Peyer's patch (tissue), 4 donors: ENCODE data around the gene NRTN.
"Not testable (repeated sequence)": the region's sequence is repeated elsewhere in the genome, so short reads cannot be mapped to it uniquely, and the experiment has no call there.

Experiments used
- POLR2A ChIP-seq, 2 donors: fragments of 450-650 bp; IDR thresholded peaks; one replicate each; pipeline ENCODE4 v1.5.1; 2017; ENCODE audit warnings: antibody characterized with exemption in 2 of 2, mild to moderate bottlenecking in 2 of 2, moderate library complexity in 2 of 2
- TF ChIP-seq, protein P1 (sequence below), 6 experiments: fragments of 450-650 bp in 4 of 6; fragments of 200-600 bp in 2 of 6; sonication (generic) in 1 of 6; IDR thresholded peaks; one replicate each; pipeline ENCODE4 v1.5.1; 2017 to 2019; ENCODE audit warnings: antibody characterized with exemption in 6 of 6, mild to moderate bottlenecking in 3 of 6, moderate library complexity in 1 of 6

DNA sequence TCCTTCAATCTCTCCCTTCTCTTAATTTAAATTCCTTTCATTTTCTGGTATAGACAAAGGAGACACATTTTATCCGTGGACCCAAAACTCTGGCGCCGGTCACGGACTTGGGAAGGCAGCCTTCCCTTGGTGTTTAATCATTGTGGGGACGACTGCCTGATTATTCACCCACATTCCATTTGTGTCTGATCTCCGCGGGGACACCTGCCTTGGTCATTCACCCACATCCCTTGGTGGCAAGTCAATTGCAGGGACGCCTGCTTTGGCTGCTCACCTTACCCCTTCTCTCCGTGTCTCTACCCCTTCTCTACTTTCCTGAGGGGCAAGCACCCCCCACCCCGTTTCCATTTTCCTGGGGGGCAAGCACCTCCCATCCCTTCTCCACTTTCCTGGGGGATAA, 43.0 kb downstream of the NRTN start:
- TF ChIP-seq, protein P1, sequence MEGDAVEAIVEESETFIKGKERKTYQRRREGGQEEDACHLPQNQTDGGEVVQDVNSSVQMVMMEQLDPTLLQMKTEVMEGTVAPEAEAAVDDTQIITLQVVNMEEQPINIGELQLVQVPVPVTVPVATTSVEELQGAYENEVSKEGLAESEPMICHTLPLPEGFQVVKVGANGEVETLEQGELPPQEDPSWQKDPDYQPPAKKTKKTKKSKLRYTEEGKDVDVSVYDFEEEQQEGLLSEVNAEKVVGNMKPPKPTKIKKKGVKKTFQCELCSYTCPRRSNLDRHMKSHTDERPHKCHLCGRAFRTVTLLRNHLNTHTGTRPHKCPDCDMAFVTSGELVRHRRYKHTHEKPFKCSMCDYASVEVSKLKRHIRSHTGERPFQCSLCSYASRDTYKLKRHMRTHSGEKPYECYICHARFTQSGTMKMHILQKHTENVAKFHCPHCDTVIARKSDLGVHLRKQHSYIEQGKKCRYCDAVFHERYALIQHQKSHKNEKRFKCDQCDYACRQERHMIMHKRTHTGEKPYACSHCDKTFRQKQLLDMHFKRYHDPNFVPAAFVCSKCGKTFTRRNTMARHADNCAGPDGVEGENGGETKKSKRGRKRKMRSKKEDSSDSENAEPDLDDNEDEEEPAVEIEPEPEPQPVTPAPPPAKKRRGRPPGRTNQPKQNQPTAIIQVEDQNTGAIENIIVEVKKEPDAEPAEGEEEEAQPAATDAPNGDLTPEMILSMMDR (IDR thresholded peaks at IDR 0.05), result not testable (repeated sequence)
- TF ChIP-seq POLR2A (IDR thresholded peaks at IDR 0.05), result not testable (repeated sequence)
